Body of pancreas (tissue), 4 donors: ENCODE data around the gene CD164.

Experiments
- CTCF ChIP-seq, 7 experiments: fragments of 450-650 bp in 4 of 7; fragments of 200-600 bp in 3 of 7; sonication (generic) in 3 of 7; IDR thresholded peaks; one replicate each; pipeline ENCODE4 v1.5.1; 2016 to 2019; ENCODE audit warnings: antibody characterized with exemption in 7 of 7
- POLR2A ChIP-seq, 3 donors: fragments of 450-650 bp; IDR thresholded peaks; one replicate each; pipeline ENCODE4 v1.6.1; 2016; ENCODE audit warnings: antibody characterized with exemption in 3 of 3, mild to moderate bottlenecking in 2 of 3

GRCh38 chr6:109327491-109327890, 54.8 kb downstream of the CD164 start:
- TF ChIP-seq POLR2A (IDR thresholded peaks at IDR 0.05) (no peak), CTCF (IDR thresholded peaks at IDR 0.05) (no peak)
